HL-60 (cell line): ENCODE results near the gene ZNF695.

Experiments used
- DNase-seq, 2 experiments: peaks; one replicate each; pipeline ENCODE4 v3.0.0-alpha.2; 2010 to 2020; ENCODE audit warnings: low read depth in 1 of 2, low spot score in 1 of 2
- H3K27ac ChIP-seq: fragments of 250-450 bp; sonication (Bioruptor Pico); replicated peaks from 2 replicates; pipeline ENCODE4 v1.5.1; 2020; ENCODE audit warnings: mild to moderate bottlenecking, moderate library complexity
- H3K27me3 ChIP-seq: fragments of 250-450 bp; sonication (Bioruptor Pico); 2 replicates; pipeline ENCODE4 v1.5.1; 2021; ENCODE audit warnings: mild to moderate bottlenecking, moderate library complexity; ENCODE audit not compliant: insufficient read depth, poor library complexity, severe bottlenecking
- H3K4me3 ChIP-seq: replicated peaks from 2 replicates; pipeline ENCODE4 v1.5.1; 2011; ENCODE audit warnings: mild to moderate bottlenecking, control low read depth, low read length; ENCODE audit not compliant: insufficient read depth
- GABPA ChIP-seq: IDR thresholded peaks from 2 replicates; pipeline ENCODE4 v1.6.1; 2012; ENCODE audit warnings: low read depth
- POLR2AphosphoS5 ChIP-seq: IDR thresholded peaks from 2 replicates; pipeline ENCODE4 v1.6.1; 2012; ENCODE audit warnings: low read depth
- REST ChIP-seq: IDR thresholded peaks from 2 replicates; pipeline ENCODE4 v1.6.1; 2012; ENCODE audit warnings: low read depth; ENCODE audit not compliant: insufficient replicate concordance
- SPI1 ChIP-seq: IDR thresholded peaks from 2 replicates; pipeline ENCODE4 v1.6.1; 2012; ENCODE audit warnings: low read depth, mild to moderate bottlenecking, borderline replicate concordance
- TF ChIP-seq, protein P1 (sequence below): IDR thresholded peaks from one replicate; pipeline ENCODE4 v1.5.1; 2011; ENCODE audit warnings: low read length, control low read depth, inconsistent platforms; ENCODE audit not compliant: insufficient read depth

Gene ZNF695

DNA sequence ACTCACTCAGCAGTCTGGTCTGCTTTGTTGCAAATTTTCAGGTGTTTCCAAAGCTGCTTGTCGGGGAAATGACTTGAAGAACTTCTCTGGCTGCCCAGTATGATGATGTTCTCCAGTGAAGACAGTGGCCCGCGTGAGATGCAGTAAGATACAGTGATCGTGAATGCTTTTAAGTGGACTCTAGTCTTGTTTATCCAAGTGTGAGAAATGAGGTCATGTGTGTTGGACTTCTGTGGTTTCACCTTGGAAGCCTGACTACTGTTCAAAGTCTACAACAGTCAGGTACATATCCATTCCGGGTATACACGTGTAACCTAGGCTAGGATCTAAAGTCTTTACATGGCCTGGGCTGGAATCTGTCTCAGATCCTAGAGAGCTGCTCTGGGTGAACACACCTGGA is 29.1 kb downstream of the ZNF695 start:
- DNase-seq: no peak
- Histone ChIP-seq H3K4me3 (no peak overlapping the region), H3K27ac (no peak overlapping the region), H3K27me3 (no peaks in the 10 kb centered on the region)
- TF ChIP-seq GABPA: no peak
- TF ChIP-seq POLR2AphosphoS5: no peak
- TF ChIP-seq REST: no peak
- TF ChIP-seq, protein P1, sequence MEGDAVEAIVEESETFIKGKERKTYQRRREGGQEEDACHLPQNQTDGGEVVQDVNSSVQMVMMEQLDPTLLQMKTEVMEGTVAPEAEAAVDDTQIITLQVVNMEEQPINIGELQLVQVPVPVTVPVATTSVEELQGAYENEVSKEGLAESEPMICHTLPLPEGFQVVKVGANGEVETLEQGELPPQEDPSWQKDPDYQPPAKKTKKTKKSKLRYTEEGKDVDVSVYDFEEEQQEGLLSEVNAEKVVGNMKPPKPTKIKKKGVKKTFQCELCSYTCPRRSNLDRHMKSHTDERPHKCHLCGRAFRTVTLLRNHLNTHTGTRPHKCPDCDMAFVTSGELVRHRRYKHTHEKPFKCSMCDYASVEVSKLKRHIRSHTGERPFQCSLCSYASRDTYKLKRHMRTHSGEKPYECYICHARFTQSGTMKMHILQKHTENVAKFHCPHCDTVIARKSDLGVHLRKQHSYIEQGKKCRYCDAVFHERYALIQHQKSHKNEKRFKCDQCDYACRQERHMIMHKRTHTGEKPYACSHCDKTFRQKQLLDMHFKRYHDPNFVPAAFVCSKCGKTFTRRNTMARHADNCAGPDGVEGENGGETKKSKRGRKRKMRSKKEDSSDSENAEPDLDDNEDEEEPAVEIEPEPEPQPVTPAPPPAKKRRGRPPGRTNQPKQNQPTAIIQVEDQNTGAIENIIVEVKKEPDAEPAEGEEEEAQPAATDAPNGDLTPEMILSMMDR: no peak
- TF ChIP-seq SPI1: no peak

DNA sequence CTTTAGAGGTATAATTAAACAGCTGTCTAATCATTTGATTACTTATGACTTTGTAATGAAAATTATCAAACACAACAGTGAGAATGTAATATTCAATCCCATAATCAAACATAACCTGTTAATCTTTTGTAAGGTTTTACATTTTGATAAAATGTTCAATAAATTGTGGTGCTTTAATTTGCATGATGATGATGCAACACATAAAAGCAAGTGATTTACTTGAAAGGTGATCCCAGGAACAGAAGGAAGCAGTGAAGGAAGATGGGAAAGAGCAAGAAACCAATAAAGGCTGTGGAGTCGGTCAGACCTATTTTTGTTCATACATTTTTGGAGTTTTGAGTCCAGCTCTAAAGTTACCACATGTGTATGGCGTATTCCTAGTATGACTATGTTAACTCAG is 29.6 kb downstream of the ZNF695 start:
- TF ChIP-seq, protein P1: no peak
- TF ChIP-seq GABPA: no peak
- TF ChIP-seq SPI1: no peak
- TF ChIP-seq REST: no peak
- TF ChIP-seq POLR2AphosphoS5: no peak
- Histone ChIP-seq H3K27me3 (no peaks in the 10 kb centered on the region), H3K27ac (no peak overlapping the region), H3K4me3 (no peak overlapping the region)
- DNase-seq: no peak

DNA sequence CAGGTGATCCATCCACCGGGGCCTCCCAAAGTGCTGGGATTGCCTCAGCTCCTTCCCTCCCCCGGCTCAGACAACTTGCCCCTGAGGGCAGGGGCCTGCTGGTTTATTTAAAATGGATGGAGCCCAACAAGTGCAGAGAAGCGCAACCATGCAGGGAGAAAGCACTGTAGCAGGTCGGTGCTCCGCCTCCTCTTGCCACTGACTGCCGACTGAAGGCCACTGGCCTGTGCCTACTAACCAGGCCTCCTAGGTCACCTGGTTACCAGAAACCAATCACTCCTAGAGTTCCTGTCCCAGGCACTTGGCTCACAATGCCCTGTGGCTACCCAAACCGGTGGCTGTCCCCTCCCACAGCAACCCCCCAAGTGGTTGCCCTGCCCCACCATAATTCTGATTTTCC is 35.9 kb downstream of the ZNF695 start:
- TF ChIP-seq SPI1 (no peak), REST (no peak), GABPA (no peak), POLR2AphosphoS5 (no peak)
- TF ChIP-seq, protein P1: no peak
- no peak overlapping the region for H3K4me3 ChIP-seq
- H3K27ac ChIP-seq: no peak overlapping the region
- H3K27me3 ChIP-seq: no peaks in the 10 kb centered on the region
- DNase-seq: no peak
